IPS DF 4.7 (cell line): ENCODE results near the gene ACIN1.

ENCODE experiments used
- DNase-seq: peaks from one replicate; pipeline ENCODE4 v3.0.0-alpha.2; 2013; ENCODE audit warnings: low spot score; ENCODE audit errors: extremely low read depth

The ACIN1 gene

GRCh38 chr14:23042162-23042965, 52.6 kb downstream of the ACIN1 start, which contains the start of gene PSMB11:
Gene PSMB11, plus strand, starts transcription at chr14:23042212. Its CDS starts 14 bp downstream, at chr14:23042226.
- DNase-seq, result no peak

DNA sequence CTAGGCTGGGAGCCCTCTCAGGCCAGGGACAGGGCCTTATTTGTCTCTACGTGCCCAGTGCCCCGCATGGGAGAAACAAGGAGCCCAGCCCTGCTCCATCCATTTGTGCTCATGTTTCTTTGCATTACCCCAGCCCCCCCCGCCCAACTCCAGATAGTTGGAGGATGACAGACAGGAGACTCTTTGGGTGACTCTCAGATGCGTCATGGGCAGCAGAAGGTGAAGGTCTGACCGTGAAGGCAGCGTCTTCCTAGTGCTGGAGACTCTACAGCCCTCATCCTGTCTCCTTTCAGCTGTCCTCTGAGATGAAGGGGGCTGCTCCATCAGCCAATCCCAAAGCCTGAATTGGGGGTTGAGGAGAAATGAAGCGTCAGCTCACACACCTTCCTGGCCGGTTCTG, 53.2 kb downstream of the ACIN1 start:
- DNase-seq, result no peak

DNA sequence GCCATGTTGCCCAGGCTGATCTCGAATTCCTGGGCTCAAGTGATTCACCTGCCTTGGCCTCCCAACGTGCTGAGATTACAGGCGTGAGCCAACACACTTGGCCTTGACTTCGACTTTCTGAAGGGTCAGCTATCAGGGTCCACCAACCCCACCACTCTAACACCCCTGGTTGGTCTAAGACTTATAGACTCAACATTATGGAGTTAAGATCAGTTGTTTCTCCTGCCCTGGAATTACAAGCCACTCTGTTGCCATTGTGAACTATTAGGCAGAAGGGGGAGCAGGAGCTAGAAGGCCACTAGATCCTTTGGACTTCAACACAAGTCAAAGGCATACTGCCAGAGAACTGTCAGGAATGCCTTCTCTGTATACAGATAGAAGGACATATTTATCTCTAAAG, 54.8 kb downstream of the ACIN1 start:
- no peak for DNase-seq

- no peak for DNase-seq
Observed at GRCh38 chr14:23035303-23036144, 59.4 kb downstream of the ACIN1 start.

- peak; percentile 96 for DNase-seq
Observed at GRCh38 chr14:23034498-23035302, 60.2 kb downstream of the ACIN1 start, which contains the start of gene PSMB5. Gene PSMB5, minus strand, starts transcription at chr14:23034900. Its CDS starts 19 bp downstream, at chr14:23034881.

DNA sequence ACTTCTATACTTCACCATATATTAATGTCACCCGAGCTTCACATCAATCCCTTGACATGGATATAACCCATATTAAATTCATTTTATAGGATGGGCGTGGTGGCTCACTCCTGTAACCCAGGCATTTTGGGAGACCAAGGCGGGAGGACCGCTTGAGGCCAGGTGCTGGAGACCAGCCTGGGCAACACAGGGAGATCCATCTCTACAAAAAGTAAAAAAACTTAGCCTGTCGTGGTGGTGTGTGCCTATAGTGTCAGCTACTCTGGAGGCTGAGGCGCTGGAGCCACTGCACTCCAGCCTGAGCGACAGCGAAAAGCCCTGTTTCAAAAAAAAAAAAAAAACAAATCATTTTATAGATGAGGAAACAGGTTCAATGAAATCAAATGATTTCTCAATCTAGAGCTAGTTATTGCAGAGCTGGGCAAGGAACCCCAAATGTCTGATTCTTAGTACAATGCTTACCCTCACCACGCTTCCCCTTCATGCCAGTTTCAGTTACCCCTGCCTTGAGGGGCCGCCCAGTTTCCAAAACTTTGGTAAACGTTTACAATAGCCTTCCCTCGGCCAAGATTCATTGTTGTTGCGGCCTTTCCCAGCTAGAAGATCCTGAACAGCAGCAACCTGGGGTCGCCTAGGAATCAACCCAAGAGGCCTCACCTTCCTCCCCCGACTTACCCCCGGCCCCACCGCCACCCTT, 61.0 kb downstream of the ACIN1 start:
- DNase-seq, result no peak

DNA sequence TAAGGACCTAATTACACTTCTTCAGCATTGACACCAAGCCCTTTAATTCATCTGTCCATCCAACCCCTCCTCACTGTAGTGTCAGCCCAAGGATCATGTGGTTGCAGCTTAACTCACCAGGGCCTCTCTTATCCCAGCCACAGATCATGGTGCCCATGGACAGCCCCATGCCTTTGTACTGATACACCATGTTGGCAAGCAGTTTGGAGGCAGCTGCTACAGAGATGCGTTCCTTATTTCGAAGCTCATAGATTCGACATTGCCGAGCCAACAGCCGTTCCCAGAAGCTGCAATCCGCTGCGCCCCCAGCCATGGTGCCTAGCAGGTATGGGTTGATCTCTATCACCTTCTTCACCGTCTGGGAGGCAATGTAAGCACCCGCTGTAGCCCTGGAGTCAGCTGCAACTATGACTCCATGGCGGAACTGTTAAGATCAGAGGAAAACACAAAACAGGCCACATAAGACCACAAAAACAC, 61.6 kb downstream of the ACIN1 start:
- DNase-seq, result no peak

DNA sequence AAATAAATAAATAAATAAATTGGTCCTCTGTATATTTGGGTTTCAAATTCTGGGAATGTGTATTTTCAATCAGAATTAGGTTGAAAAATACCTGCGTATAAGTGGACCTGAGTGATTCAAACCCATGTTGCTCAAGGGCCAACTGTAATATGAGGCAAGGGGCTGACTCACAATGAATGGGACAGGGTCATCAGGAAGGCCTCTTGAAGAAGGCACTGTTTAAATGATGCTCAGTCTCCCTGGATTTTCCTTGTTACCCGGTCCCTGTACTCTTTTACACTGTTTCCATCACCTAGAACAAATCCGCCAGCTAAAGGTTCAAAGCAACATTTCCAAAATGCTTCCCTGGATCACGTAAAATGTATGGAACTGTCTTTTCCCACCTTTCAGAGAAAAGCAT, 64.0 kb downstream of the ACIN1 start:
- no peak for DNase-seq

DNA sequence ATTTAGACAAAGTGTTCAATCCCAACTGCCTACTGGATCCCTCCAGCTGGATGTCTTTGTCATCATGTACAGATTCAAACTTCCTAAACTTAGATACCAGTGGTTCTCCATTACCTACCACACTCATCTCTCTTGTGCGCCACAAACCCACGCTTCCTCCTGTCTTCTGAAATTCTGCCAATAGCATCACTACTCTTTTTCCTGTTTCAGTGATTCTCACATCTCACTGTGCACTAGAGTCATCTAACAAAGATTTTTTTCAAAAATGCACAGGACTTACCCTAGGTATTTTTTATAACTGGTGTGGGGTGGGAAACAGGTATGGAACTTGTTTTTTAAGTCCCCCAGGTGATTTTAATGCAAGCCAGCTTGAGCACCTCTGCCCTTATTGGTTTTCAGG, 66.1 kb downstream of the ACIN1 start:
- no peak for DNase-seq

DNA sequence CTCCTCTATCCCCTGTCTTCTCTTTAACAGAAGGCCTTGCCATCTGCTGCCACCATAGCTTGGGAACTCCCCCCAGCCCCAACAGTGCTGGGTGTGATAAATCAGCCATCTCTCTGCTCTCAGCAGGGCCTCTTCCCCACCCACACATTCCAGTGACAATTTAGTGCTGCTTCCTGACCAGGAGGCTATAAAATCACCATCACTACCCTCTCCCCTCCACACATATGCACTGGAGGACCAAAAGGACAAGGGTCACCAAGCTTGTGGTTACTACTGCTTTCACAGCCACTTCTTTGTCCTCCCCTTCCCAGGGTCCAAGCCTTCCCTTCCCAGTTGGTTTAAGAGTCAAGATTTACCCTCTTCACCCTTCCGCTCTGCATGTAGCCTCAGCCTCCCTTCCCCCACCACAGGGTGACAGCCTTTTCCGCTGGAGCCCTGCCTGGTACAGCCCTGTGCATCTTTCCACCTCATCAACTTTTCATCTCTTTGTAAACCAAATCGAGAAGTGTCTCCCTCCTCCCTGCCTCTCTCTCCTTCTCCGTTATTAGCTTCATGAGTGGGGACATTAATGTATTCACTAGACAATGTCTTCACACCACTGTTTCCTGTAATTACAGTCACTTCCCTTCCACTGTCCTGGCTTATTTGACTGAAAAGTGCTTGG, 69.7 kb downstream of the ACIN1 start:
- DNase-seq, result no peak

GRCh38 chr14:23024612-23025075, 70.3 kb downstream of the ACIN1 start:
- DNase-seq, result no peak

- no peak for DNase-seq
Observed at GRCh38 chr14:23023795-23024152, 71.2 kb downstream of the ACIN1 start.

DNA sequence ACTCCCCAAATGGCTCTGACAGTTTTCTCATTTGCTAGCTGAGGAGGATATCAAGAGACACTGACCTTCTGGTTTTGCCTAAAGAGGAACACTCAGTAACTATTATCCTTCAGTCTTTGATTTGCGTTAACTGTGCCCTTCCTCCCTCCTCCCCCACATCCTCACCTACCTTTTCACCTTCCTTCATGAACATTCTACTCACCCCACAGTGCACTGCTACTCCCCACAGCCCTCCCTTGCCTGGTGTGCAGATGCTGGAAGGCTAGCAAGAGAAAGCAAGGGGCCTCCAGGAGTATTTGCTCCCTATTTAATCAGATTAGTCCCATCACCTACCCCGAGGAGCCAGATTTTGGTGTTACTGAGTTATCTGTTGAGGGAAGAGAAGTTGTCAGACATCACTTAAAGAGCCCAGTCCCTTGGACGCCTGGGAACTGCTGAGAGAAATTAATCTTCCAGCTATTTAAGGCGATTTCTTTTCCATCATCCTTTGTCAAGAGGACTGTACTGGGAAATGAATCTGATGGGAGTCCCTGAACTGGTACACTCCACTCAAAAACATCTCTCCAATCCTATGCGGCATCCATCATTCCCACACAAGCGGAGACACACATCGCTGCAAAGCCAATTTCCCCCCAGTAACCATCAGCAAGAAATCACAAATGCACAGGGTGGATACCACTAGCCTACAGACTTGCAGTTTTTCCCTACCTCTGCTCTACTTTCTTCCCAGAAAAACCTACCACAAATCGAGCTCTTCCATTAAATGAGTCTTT, 71.7 kb downstream of the ACIN1 start:
- DNase-seq, result no peak

DNA sequence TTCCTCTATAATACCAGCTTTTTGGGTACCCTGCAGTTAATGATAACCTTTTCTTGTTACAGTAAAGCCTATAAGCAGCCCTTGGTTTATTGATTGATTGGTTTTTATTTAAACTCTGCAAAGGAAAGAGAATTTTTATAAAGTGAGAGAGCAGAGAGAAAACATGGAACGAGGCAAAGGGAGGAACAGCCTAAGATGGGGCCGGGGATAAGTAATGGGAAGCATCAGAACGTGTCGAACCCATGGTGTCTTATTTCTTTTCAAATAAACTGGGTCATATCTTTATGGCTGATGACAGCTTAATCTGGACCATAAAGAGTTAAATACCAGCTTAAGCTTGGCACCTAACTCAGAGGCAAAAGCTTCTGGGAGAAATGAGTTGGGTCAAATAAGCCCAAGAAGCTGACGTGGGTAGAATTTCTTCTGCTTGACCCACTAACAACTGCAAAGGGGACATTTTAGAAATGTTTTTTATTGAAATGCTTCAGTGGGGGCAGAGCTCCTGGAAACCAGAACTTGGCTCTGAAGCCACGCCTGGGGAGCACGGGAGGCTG, 73.0 kb downstream of the ACIN1 start:
- no peak for DNase-seq

DNA sequence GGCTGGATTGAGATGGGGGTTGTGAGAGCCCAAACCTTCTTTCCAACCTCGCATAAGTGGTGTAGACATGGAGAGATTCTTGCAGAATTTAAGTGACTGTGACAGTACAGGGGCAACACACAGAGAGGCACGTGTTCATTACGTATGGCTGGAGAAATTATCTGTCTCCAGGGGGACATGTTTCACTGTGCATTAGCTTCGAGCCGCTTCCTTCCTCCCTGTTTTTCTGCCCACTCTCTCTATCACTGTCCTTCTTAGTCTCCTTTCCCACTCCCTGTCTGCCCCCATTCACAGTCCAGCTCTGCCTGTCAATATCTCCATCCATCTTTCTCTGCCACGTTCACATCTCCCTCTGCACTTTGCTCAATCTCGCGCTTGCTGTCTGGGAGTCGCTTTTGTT, 73.5 kb downstream of the ACIN1 start:
- no peak for DNase-seq

DNA sequence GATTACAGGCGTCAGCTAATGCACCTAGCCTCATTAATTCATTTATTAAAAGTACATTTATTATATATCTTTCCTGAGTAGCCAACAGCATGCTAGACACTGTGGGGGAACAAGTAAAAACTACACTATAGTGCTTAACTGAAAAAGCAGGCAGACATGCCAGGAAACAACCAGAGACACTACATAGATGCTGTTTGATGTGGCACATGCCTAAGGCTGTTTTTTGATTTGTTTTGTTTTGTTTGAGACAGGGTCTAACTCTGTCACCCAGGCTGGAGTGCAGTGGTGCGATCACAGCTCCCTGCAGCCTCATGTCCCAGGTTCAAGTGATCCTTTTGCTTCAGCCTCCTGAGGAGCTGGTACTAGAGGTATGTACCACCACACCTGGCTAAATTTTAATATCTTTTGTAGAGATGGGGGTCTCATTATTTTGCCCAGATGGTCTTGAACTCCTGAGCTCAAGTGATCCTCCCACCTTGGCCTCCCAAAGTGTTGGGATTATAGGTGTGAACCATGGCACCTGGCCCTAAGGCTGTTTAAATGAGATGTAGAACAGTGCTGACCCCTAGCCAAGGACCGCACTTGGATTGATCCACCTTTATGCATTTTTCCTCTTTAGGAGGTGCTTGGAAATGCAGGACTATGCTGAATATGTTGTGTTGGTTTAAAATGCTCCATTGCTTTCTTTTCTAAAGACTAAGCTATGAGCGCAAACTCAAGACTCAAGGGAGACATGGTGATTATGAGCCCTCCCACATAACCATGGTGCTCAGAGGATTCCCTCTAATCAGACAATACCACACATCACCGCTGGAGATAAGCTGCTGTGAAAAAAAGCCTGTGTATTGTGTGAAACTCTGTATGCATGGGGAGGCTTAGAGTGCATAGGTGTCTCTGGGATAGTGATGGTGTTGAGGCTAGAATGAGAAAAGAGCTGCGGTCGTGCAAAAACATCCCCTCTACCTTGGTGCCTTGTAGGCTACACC, 74.5 kb downstream of the ACIN1 start:
- DNase-seq, result no peak

GRCh38 chr14:23018107-23018506, 76.8 kb downstream of the ACIN1 start:
- DNase-seq, result no peak

DNA sequence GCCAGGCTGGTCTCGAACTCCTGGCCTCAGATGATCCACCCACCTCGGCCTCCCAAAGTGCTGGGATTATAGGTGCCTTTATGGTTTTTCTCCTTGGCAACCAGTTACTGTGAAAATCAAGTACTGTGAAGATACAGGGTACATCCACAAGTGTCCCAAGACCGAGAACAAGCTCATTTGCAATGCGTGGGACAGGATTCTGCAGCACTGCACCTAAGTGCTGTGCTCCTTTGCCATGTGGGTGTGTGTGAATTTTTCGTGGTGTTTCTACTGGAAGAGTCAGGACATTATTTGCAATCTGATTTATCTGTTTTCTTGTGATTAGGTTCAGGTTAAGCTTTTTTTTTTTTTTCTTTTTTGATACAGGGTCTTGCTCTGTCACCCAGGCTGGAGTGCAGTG, 77.8 kb downstream of the ACIN1 start:
- no peak for DNase-seq
